NCI-H146 treated with DMSO at 0.1 percent for 48 hours (cell line): ENCODE measurements around the gene PADI4.
"Not testable (repeated sequence)": the region's sequence is repeated elsewhere in the genome, so short reads cannot be mapped to it uniquely, and the experiment has no call there.

Source experiments
- DNase-seq: peaks from one replicate; lab custom pipeline; 2025; ENCODE audit not compliant: unreplicated experiment; lab: John Stamatoyannopoulos, UW

PADI4 gene

DNA sequence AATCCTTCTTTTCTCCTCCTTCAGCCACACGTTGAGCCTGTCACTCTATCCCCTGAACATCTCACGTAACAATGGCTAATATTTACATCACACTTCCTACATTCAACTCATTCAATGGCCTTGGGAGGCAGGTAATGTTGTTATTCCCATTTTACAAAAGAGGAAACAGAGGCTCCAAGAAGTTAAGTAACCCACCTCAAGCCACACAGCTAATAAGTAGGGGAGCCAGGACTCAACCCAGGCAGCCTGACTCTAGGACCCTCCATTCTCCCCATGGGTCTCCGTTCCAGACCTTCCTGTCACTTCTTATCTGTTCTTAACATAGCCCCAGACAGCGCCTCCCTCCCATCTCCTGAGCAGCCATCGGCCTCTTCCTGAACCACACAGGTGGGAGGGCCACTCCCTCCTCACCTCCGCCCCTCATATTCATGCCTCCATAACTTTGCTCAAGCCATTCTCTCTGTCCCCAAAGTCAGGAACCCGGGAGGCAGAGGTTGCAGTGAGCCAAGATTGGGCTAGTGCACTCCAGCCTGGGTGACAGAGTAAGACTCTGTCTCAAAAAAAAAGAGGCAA lies 2.2 kb downstream of the PADI4 start:
- DNase-seq, result no peak

- no peak for DNase-seq
These were observed 5.7 kb downstream of the PADI4 start for GRCh38 chr1:17313530-17314309.

- no peak for DNase-seq
These were observed 6.5 kb downstream of the PADI4 start for GRCh38 chr1:17314491-17314971.

- DNase-seq, result no peak
These were observed 7.6 kb downstream of the PADI4 start for GRCh38 chr1:17315542-17316130.

DNA sequence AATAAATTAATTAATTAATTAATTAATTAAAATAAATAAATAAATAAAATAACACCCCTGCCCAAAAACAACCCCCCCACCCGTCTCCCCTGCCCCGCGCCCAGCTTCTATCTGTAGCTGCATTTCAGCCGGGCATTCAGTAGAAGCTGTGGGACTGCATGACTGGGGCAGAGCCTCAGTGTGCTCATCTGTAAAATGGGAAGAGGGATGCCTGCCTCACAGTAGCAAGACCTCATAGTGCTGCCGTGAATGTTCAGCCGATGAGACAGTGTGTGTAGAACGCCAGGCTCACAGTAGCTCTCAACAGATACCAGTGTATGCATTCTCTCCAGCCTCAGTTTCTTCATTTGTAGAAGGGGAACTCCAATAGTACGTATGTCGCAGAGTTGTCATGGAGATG lies 8.7 kb downstream of the PADI4 start:
- DNase-seq, result no peak

DNA sequence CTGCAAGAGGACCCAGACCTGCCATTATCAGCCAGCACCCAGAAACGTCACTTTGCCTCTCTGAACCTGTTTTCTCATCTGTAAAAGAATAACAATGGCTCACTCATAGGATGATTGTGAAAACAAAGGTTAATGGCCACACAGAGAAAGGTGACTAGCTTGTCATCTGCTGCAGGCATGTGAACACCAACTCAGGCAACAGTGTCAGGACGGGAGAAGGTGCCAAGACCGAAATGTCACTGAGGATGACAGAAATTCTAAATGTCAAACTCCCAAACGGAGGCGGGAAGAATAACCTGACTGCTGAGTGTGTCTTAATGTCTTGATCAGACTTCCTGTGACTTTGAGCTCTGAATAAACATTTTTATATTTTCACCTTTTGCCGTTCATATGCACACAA lies 10.3 kb downstream of the PADI4 start:
- DNase-seq, result no peak

DNA sequence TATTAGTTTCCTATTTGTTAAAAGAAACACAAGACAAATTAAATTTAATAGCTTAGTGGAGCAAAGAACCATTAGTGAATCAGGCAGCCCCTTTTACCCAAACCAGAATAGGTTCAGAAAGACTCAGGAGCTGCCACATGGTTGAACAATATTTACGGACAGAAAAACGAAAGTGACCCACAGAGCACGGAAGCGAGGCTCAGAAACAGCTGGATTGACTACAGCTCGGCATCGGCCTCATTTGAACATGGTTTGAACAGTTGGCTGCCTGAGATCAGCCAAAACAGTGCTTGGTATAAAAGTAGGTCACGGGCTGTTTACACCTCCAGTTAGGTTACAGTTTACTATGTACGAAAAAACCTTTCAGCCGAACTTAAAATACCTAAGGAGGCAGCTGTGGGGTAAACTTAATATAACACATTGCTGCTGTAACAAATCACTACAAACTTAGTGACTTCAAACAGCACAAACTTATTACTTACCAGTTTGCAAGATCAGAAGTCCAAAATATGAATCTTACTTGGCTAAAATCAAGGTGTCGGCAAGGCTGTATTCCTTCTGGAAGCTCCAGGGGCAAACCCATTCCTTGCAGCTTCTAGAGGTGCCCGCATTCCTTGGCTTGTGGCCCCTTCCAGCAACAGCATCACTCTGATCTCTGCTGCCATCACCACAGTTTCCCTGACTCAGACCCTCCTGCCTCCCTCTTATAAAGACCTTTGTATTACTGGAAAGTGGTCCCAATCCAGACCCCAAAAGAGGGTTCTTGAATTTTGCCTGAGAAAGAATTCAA lies 11.8 kb downstream of the PADI4 start:
- DNase-seq, result no peak

DNA sequence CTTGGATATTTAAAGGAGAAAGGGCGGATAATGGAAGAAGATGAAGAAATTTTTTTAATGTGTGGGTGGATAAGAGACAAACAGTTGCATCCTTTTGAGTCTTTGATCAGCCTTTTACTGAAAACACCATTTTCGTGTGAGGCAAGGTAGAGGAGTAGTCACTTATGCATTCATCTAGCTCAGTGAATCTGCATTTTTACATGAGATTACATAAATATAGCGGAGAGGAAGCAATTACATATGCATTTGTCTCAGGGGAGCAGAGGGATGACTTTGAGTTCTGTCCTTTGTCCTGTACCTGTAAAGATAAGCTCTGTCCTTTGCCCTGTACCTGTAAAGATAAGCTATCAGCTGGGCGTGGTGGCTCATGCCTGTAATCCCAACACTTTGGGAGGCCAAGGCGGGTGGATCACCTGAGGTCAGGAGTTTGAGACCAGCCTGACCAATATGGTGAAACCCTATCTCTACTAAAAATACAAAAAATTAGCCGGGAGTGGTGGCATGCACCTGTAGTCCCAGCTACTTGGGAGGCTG lies 13.9 kb downstream of the PADI4 start:
- DNase-seq, result not testable (repeated sequence)

- no peak for DNase-seq
These were observed 20.9 kb downstream of the PADI4 start for GRCh38 chr1:17328855-17329254.

DNA sequence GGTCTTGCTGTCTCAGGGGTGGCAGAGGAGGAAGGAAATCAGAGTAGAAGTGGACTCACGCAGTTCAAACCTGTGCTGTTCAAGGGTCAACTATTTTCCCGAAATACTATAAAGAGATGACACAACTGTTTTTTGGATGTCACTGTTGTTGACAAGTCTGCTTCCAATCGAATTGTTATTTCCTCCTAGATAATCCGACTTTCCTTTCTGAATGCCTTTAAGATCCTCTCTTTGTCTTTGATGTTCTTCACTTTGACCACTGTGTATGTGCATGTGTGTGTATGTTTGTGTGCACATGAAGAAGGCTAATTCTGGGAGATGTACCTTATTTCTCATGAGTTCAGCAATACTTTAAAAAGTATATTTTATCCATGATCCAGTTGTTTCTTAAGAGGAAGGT lies 21.6 kb downstream of the PADI4 start:
- DNase-seq, result no peak

DNA sequence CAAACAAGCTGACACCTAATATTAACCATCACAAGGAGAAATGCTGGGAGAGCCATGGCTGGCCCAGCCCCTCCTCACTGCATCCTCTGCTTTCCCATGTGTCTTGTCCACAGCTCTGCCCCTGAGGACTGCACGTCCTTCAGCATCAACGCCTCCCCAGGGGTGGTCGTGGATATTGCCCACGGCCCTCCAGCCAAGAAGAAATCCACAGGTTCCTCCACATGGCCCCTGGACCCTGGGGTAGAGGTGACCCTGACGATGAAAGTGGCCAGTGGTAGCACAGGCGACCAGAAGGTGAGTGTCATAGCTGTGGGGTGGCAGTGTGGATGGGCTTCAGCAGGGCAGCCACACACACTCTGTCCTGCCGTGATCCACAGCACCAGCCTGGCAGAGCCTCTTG lies 22.9 kb downstream of the PADI4 start:
- DNase-seq, result no peak

DNA sequence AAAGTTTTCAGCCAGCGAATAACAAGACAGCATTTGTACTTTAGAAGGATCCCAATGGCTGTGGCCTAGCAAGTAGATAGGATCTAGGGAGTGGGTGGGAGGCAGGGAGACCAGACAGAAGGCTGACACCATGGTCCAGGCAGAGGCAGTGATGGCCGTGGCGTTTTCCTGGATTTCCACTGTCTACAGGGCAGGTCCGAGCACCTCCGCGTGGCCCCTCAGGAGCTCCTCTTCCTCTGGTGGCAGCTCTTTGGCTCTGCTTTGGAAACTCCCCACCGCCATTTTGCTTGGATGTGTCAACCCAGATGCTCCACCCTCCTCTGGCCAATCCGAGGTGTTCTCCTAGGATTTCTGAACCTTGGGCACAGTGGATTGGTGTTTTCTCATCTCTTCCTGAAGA lies 25.1 kb downstream of the PADI4 start:
- DNase-seq, result no peak

DNA sequence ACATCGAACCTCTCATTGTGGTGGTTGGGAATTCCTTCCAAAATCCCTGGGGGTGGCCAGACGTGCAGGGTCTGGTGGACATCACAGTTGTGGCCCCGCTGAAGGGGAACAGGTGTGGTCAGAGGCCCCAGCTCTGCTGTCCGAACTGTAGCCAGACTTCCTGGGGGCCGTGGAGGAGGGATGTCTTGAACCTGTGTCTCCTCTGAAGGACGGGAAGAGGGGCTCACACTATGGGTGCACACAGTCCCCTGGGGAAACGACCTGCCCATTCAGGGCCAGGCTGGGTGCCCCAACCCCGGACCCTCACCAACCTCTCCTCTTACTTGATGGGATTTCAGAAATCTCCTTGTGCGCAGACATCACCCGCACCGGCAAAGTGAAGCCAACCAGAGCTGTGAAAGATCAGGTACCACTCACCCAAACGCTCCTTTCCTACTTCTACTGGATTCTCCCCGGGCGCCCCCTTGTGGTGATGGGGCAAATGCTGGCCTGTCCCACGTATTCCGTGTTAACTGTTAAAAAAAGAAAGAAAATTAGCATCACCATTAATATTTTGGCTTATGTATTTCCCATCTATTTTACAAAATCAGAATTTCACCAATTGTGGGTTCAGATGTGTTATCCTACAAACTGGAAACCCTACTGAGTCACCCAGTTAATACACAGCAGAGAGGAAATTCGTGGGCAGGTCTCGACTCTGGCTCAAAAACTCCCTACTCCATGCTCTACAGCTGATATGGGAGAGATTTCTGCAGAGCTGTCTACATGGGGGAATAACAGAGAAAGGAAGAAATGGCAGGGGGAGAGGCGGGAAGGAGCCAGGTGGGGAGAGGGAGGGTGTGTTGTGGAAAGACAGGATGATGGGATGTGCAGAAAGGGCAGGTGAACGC lies 28.1 kb downstream of the PADI4 start:
- peak; percentile 14 for DNase-seq

- DNase-seq, result no peak
These were observed 30.9 kb downstream of the PADI4 start for GRCh38 chr1:17338706-17339493.

- DNase-seq, result no peak
These were observed 31.5 kb downstream of the PADI4 start for GRCh38 chr1:17339521-17339920.

- DNase-seq, result no peak
These were observed 32.4 kb downstream of the PADI4 start for GRCh38 chr1:17340358-17340757.

- no peak for DNase-seq
These were observed 34.0 kb downstream of the PADI4 start for GRCh38 chr1:17342014-17342441.

DNA sequence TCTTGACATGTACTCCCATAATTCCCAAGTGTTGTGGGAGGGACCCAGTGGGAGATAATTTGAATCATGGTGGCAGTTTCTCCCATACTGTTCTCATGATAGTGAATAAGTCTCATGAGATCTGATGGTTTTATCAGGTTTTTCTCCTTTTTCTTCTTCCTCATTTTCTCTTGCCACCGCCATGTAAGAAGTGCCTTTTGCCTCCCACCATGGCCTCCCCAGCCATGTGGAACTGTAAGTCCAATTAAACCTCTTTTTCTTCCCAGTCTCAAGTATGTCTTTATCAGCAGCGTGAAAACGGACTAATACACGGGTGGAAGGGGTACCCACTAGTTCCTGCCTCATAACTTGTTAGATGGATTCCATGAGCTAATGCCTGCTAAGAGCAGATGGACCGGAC lies 37.5 kb downstream of the PADI4 start:
- not testable (repeated sequence) for DNase-seq

GRCh38 chr1:17346046-17346789 lies 38.2 kb downstream of the PADI4 start:
- DNase-seq, result no peak
